Stimulated activated CD8-positive, alpha-beta memory T cell treated with anti-CD3 and anti-CD28 coated beads, Interleukin-7, amount 100 ng/mL, for 1 hour (primary cell): Measurements from ENCODE around the gene UXS1.

Source experiments
- DNase-seq, 2 donors: peaks; one replicate each; pipeline ENCODE4 v3.0.0-alpha.2; 2020; ENCODE audit warnings: low read depth in 2 of 2

UXS1 gene

DNA sequence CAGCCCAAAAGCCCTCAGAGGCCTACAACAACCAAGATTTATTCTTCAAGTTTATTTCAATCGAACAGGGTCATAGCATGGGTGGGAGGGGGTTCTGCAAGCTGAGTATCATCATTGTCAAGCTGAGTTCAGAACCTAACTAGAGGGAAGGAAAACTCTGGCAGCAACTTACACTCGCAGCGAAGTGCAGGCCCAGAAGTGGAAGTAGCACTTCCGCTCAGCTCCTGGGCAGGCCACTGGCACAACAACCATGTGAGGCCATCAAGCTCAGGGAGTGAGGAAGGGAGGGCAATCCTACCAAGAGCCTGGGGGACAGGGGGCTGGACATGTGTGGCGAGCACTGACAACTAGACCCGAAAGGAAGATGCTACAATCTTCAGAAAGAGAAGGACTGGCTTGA lies 4.8 kb downstream of the UXS1 start:
- no peak for DNase-seq

DNA sequence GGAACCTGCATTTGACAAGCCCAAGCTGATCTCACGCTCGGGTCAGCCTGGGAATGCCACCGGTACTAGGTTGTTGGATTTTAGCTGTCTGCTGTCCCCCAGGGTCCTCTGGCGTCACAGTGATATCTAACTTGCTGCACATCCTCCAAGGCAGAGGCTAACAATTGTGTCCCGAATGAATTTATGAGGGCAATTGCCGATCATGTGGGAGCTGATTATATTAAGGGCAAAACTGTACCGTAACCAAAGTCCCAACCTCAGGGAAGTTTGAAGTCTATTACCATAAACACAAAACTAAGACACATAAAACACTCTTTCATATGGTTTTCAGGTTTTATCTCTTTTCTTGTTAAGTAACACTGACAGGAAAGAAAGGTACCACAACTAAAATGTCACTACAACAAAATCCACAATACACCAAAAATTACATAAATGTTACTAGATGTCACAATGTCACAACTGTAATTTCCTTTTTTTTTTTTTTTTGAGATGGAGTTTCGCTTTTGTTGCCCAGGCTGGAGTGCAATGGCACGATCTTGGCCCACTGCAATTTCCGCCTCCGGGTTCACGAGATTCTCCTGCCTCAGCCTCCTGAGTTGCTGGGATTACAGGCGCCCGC lies 6.7 kb downstream of the UXS1 start:
- no peak for DNase-seq

DNA sequence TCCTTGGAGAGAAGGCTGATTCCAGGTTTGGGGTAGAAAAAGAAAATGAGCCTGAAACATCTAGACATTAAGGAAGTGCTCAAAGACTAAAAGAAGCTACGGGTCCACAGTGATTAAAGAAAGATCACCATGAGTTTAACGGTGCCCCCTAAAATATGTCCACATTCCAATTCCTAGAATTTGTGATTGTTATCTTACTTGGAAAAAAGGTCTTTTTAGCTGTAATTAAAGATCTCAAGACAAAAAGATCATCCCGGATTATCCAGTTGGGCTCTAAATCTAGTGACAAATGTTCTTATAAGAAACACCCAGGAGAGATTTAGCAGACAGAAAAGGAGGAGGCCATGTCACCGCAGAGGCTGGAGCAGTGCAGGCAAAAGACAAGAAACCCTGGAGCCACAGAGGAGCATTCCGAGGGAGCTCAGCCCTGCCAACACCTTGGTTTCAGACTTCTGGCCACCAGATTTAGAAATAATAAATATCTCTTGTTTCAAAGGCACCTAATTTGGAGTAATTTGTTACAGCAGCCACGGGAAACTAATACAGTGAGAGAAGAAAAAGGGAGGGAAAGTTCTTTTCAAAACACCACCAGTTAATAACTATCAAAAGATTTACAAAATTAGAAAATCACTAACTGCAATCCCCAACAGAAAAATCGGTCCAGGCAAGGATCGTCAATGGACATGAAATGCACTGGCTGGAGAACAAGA lies 8.5 kb downstream of the UXS1 start:
- no peak for DNase-seq

DNA sequence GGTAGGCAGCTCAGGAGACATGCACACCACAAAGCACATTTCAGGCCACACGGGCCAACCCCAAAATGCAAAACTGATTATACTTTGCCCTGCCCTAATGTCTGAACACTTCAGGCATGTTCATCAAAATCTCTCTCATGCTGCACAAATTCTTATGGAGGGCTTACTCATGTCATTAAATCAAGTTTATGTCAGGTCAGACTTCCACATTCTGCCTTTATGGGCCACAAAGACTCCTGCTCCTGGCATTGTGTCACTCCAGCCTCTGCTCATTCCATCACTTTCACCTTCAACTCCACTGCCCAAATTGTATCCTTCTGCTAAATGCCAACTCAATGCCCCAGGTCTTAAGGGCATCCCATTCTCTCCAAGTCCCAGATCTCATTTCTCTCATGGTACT lies 9.2 kb downstream of the UXS1 start:
- no peak for DNase-seq

DNA sequence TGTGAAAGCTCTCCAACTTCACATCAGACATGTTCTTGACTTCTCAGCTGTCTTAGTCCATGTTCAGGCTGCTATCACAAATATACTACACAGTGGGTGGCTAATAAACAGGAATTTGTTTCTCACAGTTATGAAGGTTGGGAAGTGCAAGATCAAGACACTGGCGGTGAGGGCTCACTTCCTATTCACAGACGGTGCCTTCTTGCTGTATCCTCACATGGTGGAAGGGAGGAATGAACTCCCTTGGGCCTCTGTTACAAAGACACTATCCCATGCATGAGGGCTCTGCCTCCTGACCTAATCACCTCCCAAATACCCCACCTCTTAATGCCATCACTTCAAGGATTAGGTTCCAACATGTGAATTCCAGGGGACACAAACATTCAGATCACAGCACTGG lies 9.7 kb downstream of the UXS1 start:
- DNase-seq = no peak

DNA sequence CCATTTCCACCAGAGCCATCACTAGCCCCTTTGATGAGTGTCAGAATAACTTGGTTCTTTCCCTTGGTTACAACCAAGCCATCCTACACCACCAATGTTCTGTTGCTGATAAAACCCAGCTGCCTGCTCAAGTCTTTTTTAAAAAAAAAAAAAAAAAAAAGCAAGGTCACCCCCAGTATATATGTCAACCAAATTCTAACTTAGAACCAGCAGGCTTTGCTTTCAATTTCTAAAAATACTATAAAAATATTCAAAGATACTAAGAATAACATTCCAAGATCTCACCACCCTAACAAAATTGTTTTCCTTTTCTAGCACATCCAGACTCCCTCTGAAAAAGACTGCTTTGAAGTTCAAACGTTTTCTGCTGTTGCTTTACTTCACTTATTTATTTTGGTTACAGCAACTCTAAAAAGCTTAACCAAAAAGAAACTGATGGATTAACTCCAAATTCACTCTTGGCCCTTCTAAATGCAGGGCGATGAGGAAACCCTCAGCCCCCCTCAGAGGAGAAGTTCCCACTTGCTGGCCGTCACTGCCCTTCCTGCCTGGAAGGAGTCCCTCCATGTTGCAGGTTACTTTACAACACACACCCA lies 10.9 kb downstream of the UXS1 start:
- no peak for DNase-seq

DNA sequence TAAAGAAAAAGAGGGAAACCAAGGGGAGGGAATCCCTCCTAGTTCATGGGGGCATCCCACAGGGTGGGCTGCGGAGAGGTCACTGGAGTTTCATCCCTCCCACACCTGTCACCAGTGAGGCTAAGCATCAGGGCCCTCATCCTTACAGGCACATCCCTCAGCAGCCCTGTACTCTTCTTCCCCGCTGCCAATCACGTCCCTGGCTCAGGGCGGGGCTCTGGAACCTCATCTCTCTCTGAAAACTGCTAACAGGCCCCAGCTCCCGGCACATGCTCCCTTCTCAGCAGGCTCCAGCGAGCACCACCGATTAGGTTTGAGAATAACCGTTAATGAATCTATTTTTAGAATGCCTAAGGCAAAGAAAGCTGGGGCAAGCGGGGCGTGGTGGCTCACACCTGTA lies 13.0 kb downstream of the UXS1 start:
- no peak for DNase-seq

DNA sequence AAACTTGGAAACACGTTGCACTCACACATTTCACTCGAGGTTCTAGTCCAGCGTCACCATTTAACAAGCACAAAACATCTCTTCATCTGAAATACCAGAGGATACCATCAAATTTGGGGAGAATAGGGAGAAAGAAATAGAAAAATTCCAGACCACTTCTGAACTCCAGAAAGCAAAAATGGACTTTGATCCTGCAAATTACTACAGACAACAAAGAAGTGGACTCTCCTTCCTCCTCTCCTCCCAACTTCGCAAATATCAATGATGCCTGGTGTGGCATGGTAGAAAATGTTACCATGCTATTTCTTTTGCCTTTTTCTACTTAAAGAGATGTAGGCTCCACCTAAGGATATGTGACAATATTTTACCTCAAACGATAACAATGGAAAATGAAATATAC lies 13.5 kb downstream of the UXS1 start:
- no peak for DNase-seq

DNA sequence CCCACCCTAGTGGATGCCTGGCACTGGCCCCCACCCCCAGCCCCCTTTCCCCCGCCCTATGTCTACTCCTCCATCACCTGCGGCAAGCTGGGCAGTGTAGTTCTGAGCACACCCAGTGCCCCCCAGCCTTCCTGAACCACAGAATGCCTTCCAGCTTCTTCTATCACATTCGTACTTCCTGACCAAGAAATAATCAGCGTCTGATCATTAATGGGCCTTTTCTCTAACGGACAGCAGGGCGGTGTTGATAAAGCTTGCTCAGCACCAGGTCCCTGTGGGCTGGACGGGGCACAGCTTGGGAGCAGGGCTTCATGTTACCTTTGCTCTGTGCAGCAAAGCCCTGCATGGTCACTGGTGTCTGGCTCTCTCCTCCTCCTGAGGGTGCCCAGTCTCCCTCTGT lies 15.4 kb downstream of the UXS1 start:
- no peak for DNase-seq

DNA sequence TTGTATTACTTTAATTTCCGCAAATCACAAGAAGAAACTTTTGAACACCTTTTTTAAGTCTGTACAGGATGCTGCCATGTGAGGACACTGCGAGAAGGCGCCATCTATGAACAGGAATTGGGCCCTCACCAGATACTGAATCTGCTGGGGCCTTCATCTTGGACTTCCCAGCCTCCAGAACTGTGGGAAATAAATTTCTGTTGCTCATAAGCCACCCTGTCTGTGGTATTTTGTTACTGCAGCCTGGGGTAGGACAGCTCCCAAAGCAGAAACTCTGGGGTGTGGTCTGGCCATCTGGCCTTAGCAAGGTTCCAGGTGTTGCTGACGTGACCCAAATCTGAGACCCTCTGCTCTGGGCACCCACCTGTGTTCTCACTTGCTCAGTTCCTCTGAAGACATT lies 16.5 kb downstream of the UXS1 start:
- DNase-seq = no peak

DNA sequence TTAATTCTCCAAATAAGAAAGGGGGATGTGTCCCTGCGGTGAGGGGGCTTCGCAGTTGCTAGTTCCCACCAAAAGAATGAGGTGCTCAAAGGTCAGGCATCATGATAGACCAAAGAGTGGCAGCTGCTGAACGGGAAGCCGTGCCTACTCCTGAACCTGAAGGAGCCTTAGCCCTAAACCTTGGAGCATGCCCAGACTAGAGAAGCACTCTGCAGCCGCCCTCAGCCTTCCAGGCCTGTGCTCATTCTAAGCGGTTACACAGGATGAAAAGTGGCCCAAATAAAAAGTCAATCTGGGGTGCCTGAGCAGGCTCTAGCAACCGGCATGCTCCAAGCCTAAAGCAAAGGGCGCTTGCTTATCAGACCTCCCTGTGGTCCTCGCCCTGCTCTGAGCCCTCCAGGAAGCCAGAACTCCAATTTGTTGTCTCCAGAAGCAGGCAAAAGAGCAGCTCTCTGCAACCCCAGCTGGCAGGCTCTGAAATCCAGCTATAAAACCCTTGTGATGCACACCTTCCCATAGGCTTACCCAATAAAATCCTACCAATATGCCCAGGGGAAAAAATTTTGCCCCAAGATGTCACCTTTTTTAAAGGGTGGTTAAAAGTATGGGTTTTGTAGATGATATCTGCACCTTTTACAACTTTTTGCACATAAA lies 17.5 kb downstream of the UXS1 start:
- no peak for DNase-seq

DNA sequence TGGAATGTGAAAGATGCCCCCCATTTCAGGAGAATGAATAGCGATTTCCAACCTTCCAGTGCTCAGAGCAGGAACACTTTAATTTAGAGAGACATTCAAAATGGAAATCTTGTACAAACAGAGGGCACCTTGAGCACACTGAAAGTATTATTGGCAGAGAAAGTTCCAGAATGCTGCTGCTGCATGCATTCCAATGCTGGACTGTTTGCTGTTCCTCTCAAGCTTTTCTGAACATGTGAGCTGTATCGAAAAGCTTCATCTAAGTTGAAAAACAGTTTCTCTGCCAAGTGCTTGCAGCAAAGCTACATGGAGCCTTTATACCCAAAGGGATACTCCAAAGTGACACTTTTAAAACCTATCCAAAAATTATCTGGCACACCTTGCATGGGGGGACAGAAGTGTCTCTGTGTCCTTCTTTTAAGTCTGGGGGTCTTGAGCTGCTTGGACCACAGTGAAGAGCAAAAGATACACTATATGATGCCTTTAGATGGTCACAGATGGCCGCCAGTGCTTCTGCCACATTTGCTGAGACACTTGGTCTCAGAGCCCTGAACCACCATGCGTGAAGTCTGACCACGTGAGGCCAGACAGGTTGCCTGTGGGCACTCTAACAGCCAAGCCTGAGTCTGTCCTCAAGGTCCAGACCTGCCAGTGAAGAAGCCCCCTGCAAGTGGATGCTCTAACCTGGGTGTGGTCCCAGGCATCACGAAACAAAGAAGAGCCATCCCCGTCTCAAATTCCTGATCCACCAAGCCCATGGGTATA lies 18.8 kb downstream of the UXS1 start:
- no peak for DNase-seq

DNA sequence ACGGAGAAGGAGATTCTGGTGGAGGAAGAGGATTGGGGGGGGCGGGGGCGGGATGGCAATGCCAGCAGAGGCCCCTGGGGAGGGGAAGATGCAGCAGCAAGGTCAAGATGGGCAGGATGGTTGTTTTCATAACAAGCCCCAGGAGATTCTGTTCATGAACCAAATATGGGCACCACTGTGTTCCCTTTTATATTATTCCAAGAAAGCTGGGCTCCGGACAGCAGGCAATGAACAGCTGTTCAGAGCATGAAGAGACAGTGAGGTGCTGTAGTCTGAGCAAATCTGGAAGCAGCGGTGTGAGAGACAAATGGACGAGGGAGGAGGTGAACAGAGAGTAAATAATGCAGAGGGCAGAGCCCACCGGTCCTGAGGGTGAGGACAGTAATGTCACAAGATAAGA lies 20.0 kb downstream of the UXS1 start:
- DNase-seq = no peak

DNA sequence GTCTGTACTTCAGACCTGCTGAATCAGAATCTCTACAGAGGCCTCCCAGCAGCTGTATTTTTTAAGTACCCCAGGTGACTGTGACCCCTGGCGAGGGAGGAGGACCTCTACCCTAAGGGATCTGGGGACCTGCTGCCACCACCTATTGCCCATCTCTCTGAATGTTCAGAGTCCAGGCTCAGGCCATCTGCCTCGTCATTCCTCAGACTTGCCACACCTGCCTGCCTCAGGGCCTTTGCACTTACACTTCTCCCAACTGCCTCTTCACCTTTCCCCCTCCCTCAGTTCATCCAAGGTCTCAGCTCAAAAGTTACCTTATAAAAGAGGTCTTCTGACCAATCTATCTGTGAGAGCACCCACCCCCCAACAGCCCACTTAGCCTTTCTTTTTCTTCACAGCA lies 21.5 kb downstream of the UXS1 start:
- no peak for DNase-seq

DNA sequence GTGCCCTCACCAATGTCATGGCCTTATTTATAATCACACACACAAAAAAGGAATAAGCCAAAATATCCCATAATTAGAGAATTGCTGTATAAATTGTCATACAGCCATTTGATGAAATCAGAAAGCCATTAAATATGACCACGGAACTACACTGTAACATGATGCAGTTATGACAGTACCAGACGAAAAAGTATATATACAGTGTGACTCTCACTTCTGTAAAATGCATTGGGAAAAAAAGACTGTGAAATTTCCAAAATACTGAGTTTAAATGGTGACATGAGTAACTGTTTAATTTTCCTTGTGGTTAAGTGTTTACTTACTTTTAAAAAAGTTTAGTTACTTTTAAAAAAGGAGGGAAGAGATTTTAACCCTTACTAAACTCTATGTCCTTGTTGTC lies 25.4 kb downstream of the UXS1 start:
- DNase-seq = no peak

DNA sequence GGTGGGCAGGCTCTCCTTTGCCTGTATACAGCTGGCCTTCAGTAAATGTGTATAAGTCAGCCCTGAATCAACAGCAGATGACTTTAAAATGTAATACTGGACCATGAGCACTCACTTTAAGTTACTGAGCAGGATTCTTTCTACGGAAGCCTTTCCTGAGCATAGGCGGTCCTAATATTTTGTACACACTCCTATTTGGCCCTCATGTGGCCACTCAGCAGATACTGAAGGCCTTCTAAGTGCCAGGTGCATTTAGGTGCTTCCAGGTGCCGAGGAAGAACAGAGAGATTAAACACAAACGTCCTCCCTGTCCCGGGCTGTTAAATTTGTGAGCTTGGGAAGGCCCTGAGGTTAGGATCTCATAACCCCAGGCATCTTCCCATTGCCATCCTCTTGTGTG lies 27.0 kb downstream of the UXS1 start:
- DNase-seq = no peak

DNA sequence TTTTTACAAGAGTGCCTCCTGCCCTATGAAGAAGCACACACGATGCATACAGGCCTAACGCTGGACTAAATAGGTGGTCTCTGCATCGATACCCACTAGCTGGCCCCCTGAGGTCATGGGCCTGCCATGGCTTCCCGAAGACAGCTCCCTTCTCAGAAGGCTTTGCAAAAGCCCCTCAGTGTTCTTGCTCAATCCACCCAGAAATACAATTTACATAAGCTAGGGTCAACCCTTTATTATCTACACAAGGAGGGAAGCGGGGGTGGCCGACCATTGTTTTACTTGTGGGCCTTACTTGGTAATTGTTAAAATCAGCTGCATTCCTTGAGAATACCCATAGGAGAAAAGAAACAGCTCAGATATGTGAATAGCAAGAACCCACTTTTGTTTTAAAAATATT lies 28.5 kb downstream of the UXS1 start:
- DNase-seq = no peak

DNA sequence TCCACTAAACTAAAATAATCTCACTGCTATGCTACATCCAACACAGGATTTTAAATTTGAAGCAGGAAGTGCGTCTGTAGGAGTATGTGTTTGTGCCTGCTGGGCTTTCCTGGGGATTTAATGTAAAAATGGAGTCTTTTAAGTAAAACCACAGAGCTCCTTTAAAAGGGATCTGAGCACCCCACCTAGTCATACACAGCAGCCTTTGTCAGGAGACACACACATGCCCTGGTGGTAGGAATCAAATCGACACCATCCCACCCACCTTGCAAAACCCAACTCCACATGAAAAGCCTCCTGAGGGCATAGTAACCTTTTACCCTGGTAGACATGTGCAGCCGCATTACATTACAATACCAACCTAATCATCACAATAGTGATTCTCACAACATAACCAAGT lies 29.1 kb downstream of the UXS1 start:
- no peak for DNase-seq

DNA sequence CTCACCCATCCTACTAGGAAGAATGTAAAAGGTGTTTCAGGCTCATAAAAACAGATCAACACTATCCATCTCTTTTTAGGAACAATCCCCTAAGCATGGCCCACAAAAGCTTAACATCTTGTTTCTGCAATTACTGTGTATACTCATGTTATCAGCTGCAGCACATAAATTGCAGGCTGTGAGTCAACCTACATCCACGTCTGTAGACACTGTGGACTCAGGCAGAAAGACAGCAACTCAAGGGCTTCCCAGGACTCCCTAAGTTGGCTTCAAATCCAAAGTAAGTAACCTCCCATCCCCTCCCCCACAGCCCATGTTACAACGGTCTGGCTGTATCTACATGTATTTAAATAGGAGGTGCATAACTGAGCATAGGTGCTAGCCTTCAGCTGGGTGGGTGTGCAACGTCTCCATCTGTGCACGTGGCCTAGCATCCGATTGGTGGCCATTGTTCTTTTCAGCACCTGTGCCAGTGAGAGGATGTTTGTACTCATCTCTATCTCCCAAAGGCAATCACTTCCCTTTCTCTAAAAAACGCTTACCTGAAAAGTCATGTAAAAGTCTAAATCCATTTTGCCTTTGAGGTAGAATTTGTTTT lies 30.1 kb downstream of the UXS1 start:
- no peak for DNase-seq

DNA sequence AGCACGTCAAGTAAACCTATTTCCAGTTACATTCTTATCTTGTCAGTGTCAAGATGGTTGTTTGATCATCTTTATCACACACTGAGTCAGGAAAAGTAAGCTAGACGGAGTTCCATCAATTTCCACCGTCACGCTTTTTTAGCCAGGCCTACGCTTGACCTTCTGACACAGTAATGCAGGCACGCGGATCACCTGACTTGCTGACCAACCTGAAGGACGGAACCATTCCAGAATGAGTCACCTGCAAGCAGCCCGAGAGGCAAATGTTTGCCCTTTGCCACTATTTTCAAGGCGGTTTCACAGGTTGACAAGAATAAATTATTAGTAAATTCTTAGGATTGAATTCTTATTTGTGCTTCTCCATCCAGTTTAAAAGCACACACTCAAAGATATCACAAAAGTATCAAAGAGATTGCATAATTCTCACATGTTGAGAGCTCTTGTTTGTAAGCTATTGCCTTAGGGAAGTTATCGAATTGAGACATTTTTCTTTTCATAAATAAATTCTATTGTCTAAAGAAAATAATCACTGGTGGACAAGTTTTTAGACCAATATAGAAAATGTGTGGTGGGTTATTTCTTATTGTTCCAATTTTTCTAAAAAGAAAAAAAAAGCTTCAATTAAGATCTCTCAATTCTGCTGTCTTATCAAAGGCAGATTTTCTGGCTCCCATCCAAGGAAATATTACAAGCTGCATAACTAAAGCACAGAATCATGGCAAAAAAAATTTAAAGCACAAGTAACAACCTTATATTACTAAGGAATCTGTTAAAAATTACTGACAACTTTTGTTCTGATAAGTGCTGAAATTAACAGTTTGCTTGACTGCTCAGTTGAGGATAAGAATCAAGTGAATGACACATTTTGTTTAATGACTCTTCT lies 31.9 kb downstream of the UXS1 start:
- no peak for DNase-seq

DNA sequence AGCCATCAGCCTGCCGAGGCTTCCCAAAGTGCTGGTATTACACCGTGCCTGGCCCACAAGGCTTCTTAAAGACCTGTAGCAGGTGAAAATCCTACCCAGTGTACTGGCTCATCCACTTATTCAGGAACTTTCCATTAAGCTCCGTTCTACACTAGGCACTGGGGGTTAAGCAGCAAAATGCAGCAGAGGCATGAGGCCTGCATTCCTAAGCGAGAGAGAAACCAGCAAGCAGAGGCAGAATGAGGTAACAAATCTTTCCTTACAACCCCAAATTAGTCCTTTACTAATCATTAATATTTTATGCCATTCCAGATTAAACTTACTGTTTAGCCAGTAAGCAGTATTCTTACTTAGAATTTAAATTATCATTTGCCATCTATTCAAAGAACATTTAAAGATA lies 32.8 kb downstream of the UXS1 start:
- DNase-seq = no peak
